ENCODE results near the gene PAK4.
"Not testable (repeated sequence)": the region's sequence is repeated elsewhere in the genome, so short reads cannot be mapped to it uniquely, and the experiment has no call there.

Gene PAK4

DNA sequence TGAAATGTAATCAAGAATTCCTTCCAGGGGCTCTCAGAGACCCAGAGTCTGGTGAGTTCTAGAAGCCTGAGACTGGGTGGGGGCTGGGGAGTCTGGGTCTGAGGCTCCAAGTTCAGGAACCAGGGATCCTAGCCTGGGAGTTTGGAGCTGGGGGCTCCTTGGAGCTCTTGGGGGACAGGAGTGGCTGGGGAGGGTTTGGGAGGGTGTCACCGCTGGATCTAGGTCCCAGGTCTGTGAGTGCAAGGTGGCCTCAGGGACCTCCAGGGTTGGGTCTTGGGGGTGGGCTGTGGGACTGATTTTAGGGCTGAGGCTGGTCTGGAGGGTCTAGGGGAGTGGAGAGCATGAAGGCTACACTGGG, 77.4 kb downstream of the PAK4 start:
- DNase-seq (ENCODE audit: low spot score) (no peak), FAIRE-seq (no peak)

DNA sequence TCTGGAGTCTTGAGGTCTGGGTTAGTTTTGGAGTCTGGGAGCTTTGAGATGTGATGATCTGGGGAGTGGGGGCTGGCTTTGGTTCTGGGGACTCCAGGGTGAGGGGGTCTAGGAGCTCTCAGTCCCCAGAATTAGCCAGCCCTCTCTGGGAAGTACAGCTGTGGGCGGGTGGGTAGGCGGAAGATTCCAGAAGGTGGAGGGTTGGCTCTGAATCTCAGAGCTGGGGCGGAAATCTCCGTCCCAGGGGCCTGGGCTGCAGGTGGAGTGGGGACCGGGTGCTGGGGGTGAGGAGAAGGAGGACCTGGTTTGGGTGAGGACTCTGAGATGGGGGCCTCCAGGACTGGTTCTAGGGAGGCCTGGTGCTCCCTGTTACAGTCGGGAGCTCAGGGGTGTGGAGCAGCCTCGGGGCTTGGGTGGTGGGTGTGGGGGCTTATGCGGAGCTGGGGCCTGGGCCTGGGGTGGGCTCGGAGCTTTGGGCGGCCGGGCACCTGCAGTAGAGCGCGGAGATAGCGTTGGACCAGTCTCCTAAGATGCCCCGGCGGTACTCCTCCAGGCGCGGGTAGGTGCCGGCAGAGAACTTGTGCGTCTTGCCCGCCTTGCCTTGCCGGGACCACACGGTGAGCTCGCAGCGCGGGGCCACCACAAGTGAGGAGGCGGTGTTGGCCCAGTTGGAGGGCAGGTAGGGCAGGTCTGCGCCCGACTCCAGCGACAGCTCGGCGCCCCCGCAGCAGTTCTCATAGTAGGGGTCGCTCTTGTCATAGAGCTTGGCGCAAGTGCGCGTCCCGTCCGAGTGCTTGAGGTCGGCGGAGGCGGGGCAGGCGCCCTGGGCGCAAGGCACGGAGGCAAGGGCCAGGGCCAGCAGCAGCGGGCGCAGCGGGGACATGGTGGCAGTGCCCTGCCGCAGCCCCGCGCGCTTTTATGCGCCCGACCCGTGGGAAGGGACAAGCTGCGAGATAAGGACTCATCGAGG, 78.1 kb downstream of the PAK4 start, which contains the start of gene SYCN:
Gene SYCN, minus strand, starts transcription at position 892 of the 970 bp plus-strand sequence. Its CDS starts 9 bp downstream, at position 883.
- FAIRE-seq (no peak), DNase-seq (ENCODE audit: low spot score) (no peak)

DNA sequence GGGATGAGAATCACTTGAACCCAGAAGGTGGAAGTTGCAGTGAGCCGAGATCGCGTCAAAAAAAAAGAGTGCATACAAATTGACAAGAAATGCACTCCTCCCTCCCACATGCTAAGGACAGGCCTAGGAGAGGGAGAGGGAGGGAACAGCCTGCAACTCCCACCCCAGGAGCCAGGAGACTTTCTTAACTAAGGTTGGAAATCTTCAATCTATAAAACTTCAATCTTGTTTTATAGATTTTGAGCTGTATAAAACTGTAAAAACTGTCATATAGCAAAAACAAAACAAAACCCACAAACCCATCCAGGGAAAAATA, 79.8 kb downstream of the PAK4 start:
- DNase-seq (ENCODE audit: low spot score) (no peak), FAIRE-seq (no peak)

GRCh38 chr19:39206122-39206521, 80.5 kb downstream of the PAK4 start:
- FAIRE-seq (no peak), DNase-seq (ENCODE audit: low spot score) (no peak)

DNA sequence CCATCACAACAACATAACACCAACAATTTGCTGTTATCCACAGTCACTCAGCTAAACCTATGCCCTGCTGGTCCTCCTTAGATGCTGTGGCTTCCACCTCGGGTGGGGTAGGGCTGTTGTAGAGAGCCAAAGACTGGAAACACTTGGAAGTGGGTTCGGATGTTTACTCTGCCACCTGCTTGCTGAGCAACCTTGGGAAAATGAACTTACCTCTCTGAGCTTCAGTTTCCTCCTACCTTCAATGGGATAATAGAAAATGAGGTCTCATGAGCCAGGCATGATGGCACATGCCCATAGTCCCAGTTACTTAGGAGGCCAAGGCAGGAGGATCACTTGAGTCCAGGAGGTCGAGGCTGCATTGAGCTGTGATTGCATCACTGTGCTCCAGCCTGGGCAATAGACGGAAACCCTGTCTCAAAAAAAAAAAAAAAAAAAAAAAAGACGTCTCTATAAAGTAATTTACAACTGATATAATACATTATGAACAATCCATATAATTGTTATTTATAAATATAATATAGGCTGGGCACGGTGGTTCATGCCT, 81.8 kb downstream of the PAK4 start:
- DNase-seq (ENCODE audit: low spot score) (no peak), FAIRE-seq (no peak)

- no peak for DNase-seq (ENCODE audit: low spot score)
- no peak for FAIRE-seq
These were observed 82.7 kb downstream of the PAK4 start for GRCh38 chr19:39208175-39208795.

GRCh38 chr19:39209196-39209595, 83.6 kb downstream of the PAK4 start:
- DNase-seq (ENCODE audit: low spot score) (no peak), FAIRE-seq (no peak)

- DNase-seq (ENCODE audit: low spot score) (no peak), FAIRE-seq (no peak)
These were observed 86.3 kb downstream of the PAK4 start for GRCh38 chr19:39211731-39212374.

DNA sequence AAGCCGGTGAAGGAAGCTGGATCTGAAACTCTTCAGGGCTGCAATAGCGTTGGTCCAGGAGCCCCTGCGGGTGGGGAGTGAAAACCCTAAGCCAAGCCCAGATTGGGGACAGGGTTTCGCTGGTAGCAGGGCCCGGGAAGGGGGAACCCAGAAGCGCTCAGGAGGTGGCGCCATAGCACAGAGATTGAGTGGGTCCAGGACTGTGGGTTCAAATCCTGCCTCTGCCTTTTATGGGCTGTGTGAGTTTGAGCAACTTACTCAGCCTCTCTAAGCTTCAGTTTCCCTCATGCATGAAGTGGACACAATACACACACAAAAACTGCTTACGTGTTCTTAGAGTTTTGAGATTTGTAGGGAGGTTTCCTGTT, 86.8 kb downstream of the PAK4 start:
- no peak for DNase-seq (ENCODE audit: low spot score)

GRCh38 chr19:39215323-39215722, 89.7 kb downstream of the PAK4 start:
- FAIRE-seq; DNase-seq (ENCODE audit: low spot score): not testable (repeated sequence)

More for the DNA sequence above, 86.8 kb downstream of the PAK4 start:
- no peak for FAIRE-seq

DNA sequence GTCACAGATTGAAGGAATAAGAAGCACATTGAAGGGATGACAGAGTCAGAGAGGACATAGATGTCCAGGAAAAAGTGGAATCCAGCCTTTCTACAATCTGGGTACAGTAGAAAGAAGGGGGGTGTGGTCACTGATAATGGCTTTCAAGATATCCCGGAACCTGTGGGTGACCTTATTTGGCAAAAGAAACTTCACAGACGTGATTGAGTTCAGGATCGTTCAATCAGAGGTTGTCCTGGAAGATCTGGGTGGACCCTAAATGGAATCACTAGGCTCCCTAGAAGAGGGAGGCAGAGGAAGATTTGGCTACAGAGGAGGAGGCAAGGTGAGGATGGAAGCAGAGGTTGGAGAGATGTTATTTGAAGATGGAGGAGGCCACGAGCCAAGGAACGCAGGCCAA, 91.5 kb downstream of the PAK4 start:
- FAIRE-seq (no peak), DNase-seq (ENCODE audit: low spot score) (no peak)

GRCh38 chr19:39218230-39219007, 92.8 kb downstream of the PAK4 start:
- FAIRE-seq: no peak
- no peak for DNase-seq (ENCODE audit: low spot score)

- DNase-seq (ENCODE audit: low spot score); FAIRE-seq: not testable (repeated sequence)
These were observed 93.5 kb downstream of the PAK4 start for GRCh38 chr19:39219108-39219507.

DNA sequence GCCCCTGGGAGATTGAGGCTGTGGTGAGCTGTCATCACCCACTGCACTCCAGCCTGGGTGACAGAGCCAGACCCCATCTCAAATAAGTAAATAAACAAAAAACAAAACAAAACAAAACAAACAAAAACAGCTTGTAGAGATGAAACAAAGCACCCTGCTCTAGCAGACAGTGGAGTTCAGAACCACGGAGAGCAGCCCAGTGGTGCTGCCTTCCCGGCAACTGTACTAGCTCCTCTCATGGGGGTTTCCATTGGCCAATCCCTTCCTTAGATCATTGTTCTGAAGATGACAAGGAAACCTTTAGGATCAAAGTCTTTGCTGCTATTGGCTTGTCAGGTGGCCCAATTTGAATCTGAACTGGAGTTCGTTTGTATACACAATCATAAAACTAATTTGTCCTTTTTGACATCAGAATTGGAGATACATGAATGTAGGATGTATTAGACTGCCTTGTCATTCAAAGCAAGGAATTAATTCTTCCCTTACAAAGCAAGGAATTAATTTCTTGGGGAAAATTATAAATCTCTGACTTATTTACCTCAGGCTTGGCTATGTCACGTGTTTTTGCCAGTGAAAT, 98.2 kb downstream of the PAK4 start:
- peak; percentile 66 for DNase-seq (ENCODE audit: low spot score)
- no peak for FAIRE-seq

DNA sequence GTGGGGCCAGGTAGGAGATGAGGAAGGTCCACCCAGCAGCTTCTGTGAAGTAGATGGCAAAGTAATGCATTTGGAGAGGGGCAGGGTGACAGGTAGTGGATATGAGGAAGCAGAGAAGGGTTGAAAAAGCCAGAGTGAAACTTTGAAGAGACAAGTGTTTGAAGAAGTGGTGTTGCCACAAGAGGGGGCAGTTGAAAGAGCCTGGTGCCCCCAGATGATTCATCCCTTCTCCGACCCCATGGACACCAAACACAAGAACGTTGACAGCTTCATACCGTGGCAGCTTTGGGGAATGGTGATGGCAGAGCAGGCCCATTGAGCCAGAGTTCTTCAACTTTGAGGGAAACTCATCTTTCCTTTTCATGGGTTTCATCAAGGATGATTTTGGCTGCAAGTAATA, 99.3 kb downstream of the PAK4 start:
- DNase-seq (ENCODE audit: low spot score): no peak
- FAIRE-seq: no peak
